B cell (primary cell): Measurements from ENCODE around the gene CTCFL. TPM values are rescaled to one million over a fixed set of nuclear protein-coding genes. Genes with fewer than 3 reads are reported as not detected.

Source experiments
- ATAC-seq: fragments of 200-7000 bp; cut with Tn5 transposase; one replicate; pipeline ENCODE4 v1.10.0; 2021; ENCODE audit warnings: low read depth, mild to moderate bottlenecking, moderate number of reproducible peaks, moderate library complexity
- CTCF ChIA-PET: fragments of 350-600 bp; sonication (Branson Sonifier 250); formaldehyde crosslinking; loops from one replicate; lab custom pipeline; 2021; ENCODE audit warnings: antibody characterized with exemption, inconsistent platforms; lab: Charles Lee
- POLR2A ChIA-PET: fragments of 350-600 bp; sonication (Branson Sonifier 250); formaldehyde crosslinking; loops from one replicate; lab custom pipeline; 2021; ENCODE audit warnings: antibody characterized with exemption; lab: Charles Lee
- DNase-seq: peaks from one replicate; pipeline ENCODE4 v3.0.0; 2013
- H2AFZ ChIP-seq: 2 replicates; pipeline ENCODE4 v1.6.1; 2012; ENCODE audit warnings: mild to moderate bottlenecking, low read depth, low read length; ENCODE audit not compliant: insufficient read depth, poor library complexity, severe bottlenecking
- H3K27ac ChIP-seq, 2 donors: 1 replicate in 1 of 2; 2 replicates in 1 of 2; pipeline ENCODE4 v1.5.1; 2012 to 2013; ENCODE audit warnings: low read length in 2 of 2, mild to moderate bottlenecking in 2 of 2, moderate library complexity in 1 of 2
- H3K27me3 ChIP-seq, 4 experiments: fragments of 200-600 bp in 1 of 4; sonication (generic) in 1 of 4; replicated peaks in 1 of 4; 1 replicate in 2 of 4; 2 replicates in 2 of 4; pipeline versions ENCODE4 v1.6.1 to v1.7.0; 2013 to 2016; ENCODE audit warnings: low read length in 3 of 4, mild to moderate bottlenecking in 2 of 4, mixed read lengths in 1 of 4, moderate library complexity in 1 of 4; ENCODE audit not compliant: insufficient read depth in 4 of 4, control insufficient read depth in 3 of 4; ENCODE audit errors: control extremely low read depth in 1 of 4
- H3K36me3 ChIP-seq, 2 experiments: replicated peaks in 1 of 2; 1 replicate in 1 of 2; 2 replicates in 1 of 2; pipeline versions ENCODE4 v1.6.1 to v1.7.1; 2013; ENCODE audit warnings: low read length in 1 of 2; ENCODE audit not compliant: insufficient read depth in 2 of 2, control insufficient read depth in 1 of 2; ENCODE audit errors: control extremely low read depth in 1 of 2, extremely low read depth in 1 of 2
- H3K4me1 ChIP-seq, 2 donors: fragments of 200-600 bp in 1 of 2; sonication (generic) in 1 of 2; 1 replicate in 1 of 2; 2 replicates in 1 of 2; pipeline versions ENCODE4 v1.5.1 to v1.6.1; 2013 to 2017; ENCODE audit warnings: low read length in 2 of 2; ENCODE audit not compliant: control insufficient read depth in 2 of 2, insufficient read depth in 2 of 2
- H3K4me2 ChIP-seq: replicated peaks from 2 replicates; pipeline ENCODE3; 2012; ENCODE audit warnings: mild to moderate bottlenecking, low read depth, low read length; ENCODE audit not compliant: poor library complexity, severe bottlenecking
- H3K4me3 ChIP-seq, 5 experiments: fragments of 200-600 bp in 1 of 5; sonication (generic) in 1 of 5; 1 replicate in 3 of 5; 2 replicates in 2 of 5; pipeline versions ENCODE4 v1.5.1 to v1.7.0; 2011 to 2016; ENCODE audit warnings: low read length in 4 of 5, mild to moderate bottlenecking in 4 of 5, low read depth in 2 of 5, control low read depth in 1 of 5, moderate library complexity in 1 of 5; ENCODE audit not compliant: insufficient read depth in 1 of 5; ENCODE audit errors: control extremely low read depth in 1 of 5, extremely low read depth in 1 of 5
- H3K79me2 ChIP-seq: fragments of 200-600 bp; sonication (generic); one replicate; pipeline ENCODE4 v1.6.0; 2016; ENCODE audit warnings: low read length; ENCODE audit not compliant: control insufficient read depth, insufficient read depth
- H3K9ac ChIP-seq: fragments of 200-600 bp; sonication (generic); 2 replicates; pipeline ENCODE4 v1.6.1; 2017; ENCODE audit warnings: mild to moderate bottlenecking, low read length, moderate library complexity
- H3K9me3 ChIP-seq, 3 donors: one replicate each; pipeline versions ENCODE4 v1.6.1 to v1.7.1; 2013; ENCODE audit warnings: low read length in 2 of 3; ENCODE audit not compliant: control insufficient read depth in 2 of 3, insufficient read depth in 1 of 3; ENCODE audit errors: control extremely low read depth in 1 of 3
- H4K20me1 ChIP-seq: 2 replicates; pipeline ENCODE4 v1.6.0; 2012; ENCODE audit warnings: mild to moderate bottlenecking, low read length; ENCODE audit not compliant: insufficient read depth, control insufficient read depth, poor library complexity, severe bottlenecking
- H3K27ac Mint-ChIP-seq: one replicate; pipeline ENCODE4 v1.8.0; 2021; ENCODE audit warnings: mixed read lengths
- H3K27me3 Mint-ChIP-seq: one replicate; pipeline ENCODE4 v1.8.0; 2021; ENCODE audit warnings: mixed read lengths
- H3K4me1 Mint-ChIP-seq: one replicate; pipeline ENCODE4 v1.8.0; 2021; ENCODE audit warnings: mixed read lengths
- H3K4me3 Mint-ChIP-seq: one replicate; pipeline ENCODE4 v1.8.0; 2021; ENCODE audit warnings: mixed read lengths
- H3K9me3 Mint-ChIP-seq: one replicate; pipeline ENCODE4 v1.8.0; 2022; ENCODE audit warnings: mixed read lengths; ENCODE audit not compliant: insufficient read depth
- CTCF ChIP-seq: fragments of 200-600 bp; IDR thresholded peaks from one replicate; pipeline ENCODE4 v1.8.0; 2022; ENCODE audit warnings: antibody characterized with exemption, mild to moderate bottlenecking
- EZH2 ChIP-seq: IDR thresholded peaks from 2 replicates; pipeline ENCODE4 v1.6.1; 2012; ENCODE audit warnings: borderline replicate concordance, low read depth, mild to moderate bottlenecking, moderate library complexity, low read length; ENCODE audit not compliant: insufficient read depth, poor library complexity, severe bottlenecking
- WGBS: methylation state at CpG from one replicate; pipeline ENCODE4 v1.1.5; 2013; ENCODE audit warnings: missing lambda C conversion rate; ENCODE audit not compliant: insufficient coverage; 5-methylcytosine and 5-hydroxymethylcytosine counted together
- intact Hi-C: fragments of 100-400 bp; cut with micrococcal nuclease; formaldehyde crosslinking; loops from one replicate; pipeline ENCODE4 v1.10.0; 2022
- polyA plus RNA-seq: library from polyadenylated mRNA; depleted of rRNA; stranded (reverse); fragments of >200 nt; gene quantifications from 2 replicates; pipeline ENCODE4 v1.2.3, GENCODE V29; 2012
- total RNA-seq, 2 donors: library from RNA; stranded (reverse); fragments of 120-200 nt in 1 of 2; gene quantifications; 1 replicate in 1 of 2; 2 replicates in 1 of 2; pipeline versions ENCODE4 v1.2.3 to v1.2.4, GENCODE V29; 2013 to 2022

The CTCFL gene
- total and polyA plus RNA-seq, 2 donors (not counting 1 experiment from before 2014, with no cell fraction given), result not detected

GRCh38 chr20:57560554-57561355 lies 35.8 kb upstream of the CTCFL start, which contains the start of gene PCK1:
PCK1 (plus strand) TSS chr20:57561110; CDS start chr20:57561412, 302 bp downstream.
- H3K4me1 ChIP-seq, result no peaks in the 10 kb centered on the region
- H3K27ac Mint-ChIP-seq, result no peak within 1 kb of the TSS
- WGBS, result 75% methylated on average over 9 of the region's 14 CpGs
- H3K4me1 Mint-ChIP-seq, result no peaks in the 10 kb centered on the region
- no peak within 1 kb of the TSS for H3K4me3 Mint-ChIP-seq
- H2AFZ ChIP-seq, result no peak within 1 kb of the TSS
- no peaks in the 10 kb centered on the region for H3K9me3 Mint-ChIP-seq
- POLR2A ChIA-PET, result no interaction called here
- no peak within 1 kb of the TSS for H3K9ac ChIP-seq
- DNase-seq (no peak), ATAC-seq (no peak)
- no peak within 1 kb of the TSS for H3K27ac ChIP-seq
- H3K4me3 ChIP-seq, result no peak within 1 kb of the TSS
- intact Hi-C loops, result no loop called here
- H3K9me3 ChIP-seq, result no peaks in the 10 kb centered on the region
- no peak for TF ChIP-seq CTCF
- no peak for TF ChIP-seq EZH2
- no peaks in the 10 kb centered on the region for H3K79me2 ChIP-seq
- H3K27me3 Mint-ChIP-seq, result peaks cover 35% of the 10 kb centered on the region
- no peaks in the 10 kb centered on the region for H4K20me1 ChIP-seq
- no peak within 1 kb of the TSS for H3K4me2 ChIP-seq
- peaks cover 0 to 4% (median 3%) of the 10 kb centered on the region in 4 experiments for H3K27me3 ChIP-seq
- CTCF ChIA-PET, result interaction anchor here (0.7 kb wide), 1 partner anchor 620 kb away, joined by 3 read pairs; no protein-coding TSS in a partner anchor
- H3K36me3 ChIP-seq, result no peaks in the 10 kb centered on the region
